ENCODE results near the gene ZNF665.
A peak's percentile ranks its signal among the peaks of the same experiment; 100 is the strongest.

Gene ZNF665

DNA sequence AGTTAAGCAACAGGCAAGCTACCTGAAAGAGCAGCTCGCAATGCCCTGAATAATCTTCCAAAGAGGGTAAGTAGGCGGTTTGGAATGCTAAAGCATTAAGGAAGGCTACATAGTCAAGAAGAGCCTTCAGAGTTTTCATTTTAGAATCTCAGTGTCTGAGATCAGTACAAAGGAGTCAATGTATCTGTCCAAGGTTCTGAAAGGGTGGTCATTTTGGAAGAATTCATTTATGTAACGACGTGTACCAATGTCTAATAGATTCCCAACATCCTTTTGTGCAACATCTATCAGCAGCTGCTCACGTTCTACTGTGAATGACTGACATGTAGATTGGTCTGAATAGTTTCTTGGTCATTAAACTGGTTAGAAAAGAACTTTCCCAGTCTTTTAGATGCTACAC is 15.2 kb downstream of the ZNF665 start:
- no peak overlapping the region for H3K4me3 ChIP-seq (ENCODE audit: low read depth, low read length)
- TF ChIP-seq, protein P1, sequence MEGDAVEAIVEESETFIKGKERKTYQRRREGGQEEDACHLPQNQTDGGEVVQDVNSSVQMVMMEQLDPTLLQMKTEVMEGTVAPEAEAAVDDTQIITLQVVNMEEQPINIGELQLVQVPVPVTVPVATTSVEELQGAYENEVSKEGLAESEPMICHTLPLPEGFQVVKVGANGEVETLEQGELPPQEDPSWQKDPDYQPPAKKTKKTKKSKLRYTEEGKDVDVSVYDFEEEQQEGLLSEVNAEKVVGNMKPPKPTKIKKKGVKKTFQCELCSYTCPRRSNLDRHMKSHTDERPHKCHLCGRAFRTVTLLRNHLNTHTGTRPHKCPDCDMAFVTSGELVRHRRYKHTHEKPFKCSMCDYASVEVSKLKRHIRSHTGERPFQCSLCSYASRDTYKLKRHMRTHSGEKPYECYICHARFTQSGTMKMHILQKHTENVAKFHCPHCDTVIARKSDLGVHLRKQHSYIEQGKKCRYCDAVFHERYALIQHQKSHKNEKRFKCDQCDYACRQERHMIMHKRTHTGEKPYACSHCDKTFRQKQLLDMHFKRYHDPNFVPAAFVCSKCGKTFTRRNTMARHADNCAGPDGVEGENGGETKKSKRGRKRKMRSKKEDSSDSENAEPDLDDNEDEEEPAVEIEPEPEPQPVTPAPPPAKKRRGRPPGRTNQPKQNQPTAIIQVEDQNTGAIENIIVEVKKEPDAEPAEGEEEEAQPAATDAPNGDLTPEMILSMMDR (IDR thresholded peaks at IDR 0.05; ENCODE audit: borderline replicate concordance, insufficient read depth, low read depth, low read length), result no peak

DNA sequence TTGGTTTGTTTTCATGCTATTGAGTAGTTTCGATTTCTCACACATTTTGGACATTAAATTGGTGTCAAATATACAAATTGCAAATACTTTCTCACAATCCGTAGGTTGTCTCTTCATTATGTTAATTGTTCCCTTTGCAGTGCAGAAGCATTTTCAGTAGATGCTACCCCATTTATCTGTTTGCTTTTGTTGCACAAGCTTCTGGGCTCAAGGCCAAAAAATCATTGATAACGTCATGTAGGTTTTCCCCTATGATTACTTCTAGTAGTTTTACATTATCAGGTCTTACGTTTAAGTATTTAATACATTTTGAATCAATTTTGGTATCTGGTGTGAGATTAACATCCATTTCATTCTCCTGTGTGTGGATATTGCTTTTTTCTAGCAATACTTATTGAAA is 20.3 kb downstream of the ZNF665 start:
- TF ChIP-seq, protein P1 (IDR thresholded peaks at IDR 0.05; ENCODE audit: borderline replicate concordance, insufficient read depth, low read depth, low read length), result no peak
- H3K4me3 ChIP-seq (ENCODE audit: low read depth, low read length), result no peak overlapping the region

DNA sequence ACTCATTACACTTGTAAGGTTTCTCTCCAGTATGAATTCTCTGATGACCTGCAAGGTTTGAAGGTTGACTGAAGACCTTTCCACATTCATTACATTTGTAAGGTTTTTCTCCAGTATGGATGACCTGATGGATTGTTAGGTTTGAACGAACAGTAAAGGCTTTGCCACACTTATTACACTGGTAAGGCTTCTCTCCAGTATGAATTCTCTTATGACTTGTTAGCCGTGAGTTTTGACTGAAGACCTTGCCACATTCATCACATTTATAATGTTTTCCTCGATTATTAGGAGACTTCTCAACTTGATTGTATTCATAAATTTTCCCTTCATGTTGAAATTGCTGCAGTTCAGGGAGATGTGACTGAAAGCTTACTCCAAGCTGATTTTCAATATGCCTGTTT is 27.5 kb downstream of the ZNF665 start:
- H3K4me3 ChIP-seq (ENCODE audit: low read depth, low read length), result no peak overlapping the region
- TF ChIP-seq, protein P1 (IDR thresholded peaks at IDR 0.05; ENCODE audit: borderline replicate concordance, insufficient read depth, low read depth, low read length), result no peak

DNA sequence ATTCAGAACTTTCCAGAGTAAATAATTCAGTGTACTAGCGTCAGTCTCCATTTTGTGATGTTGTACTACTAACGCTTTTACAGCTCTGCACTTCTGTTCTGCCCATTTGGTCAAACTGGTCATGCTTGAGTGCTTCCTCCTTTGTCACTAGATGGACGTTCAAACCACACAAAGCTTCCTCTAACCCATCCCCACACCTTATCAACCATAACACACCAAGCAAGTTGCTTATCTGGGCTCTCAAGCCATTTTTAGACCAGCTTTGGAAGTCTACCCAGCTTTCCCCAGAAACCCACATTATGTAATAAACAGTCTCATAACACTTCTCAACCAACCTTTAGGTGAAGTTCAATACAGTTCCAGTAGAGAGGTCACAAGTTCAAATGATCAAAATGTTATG is 32.0 kb downstream of the ZNF665 start:
- H3K4me3 ChIP-seq (ENCODE audit: low read depth, low read length), result no peak overlapping the region
- TF ChIP-seq, protein P1 (IDR thresholded peaks at IDR 0.05; ENCODE audit: borderline replicate concordance, insufficient read depth, low read depth, low read length), result no peak

DNA sequence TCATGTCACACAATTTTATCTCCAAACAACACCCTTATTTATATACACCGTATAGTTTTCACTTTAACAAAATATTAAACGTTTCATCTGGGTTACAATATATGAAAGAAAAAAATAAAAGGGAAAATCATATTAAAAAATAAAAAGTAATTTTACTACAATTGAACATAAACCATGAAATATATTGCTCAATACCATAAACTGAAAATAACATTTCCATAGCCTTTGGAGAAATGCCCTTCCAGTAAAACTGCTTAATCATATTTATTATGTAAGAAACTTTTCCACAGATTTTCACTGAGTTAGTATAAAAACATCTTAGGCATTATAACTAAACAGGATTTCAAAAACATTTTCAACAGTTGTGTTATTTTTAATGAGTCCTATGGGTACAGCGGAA is 32.8 kb downstream of the ZNF665 start:
- TF ChIP-seq, protein P1 (IDR thresholded peaks at IDR 0.05; ENCODE audit: borderline replicate concordance, insufficient read depth, low read depth, low read length), result no peak
- H3K4me3 ChIP-seq (ENCODE audit: low read depth, low read length), result no peak overlapping the region

DNA sequence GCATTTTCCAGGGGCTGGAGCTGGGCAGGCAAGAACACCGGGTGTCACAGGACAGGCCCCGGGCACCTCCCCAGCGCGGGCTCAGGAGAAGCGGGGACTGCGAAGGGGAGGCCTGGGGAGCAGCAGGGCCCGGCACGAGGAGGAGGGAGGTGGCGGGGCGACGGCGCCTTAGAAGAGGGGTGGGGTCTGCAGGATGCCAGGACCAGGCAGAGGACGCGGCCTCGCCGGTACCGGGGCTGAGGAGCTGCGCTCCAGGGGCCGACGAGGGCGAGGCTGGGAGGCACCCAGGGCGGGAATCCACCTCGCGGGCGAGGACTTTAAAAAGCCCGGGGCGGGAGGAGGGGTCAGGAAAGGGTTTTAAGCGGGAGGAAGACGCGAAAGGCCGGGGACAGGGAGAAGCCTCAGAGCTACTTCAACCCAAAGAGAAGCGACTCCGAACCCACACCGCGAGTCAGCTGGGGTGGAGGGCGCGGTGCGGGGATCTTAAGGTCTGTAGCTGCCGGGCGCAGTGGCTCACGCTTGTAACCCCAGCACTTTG is 35.0 kb downstream of the ZNF665 start:
- TF ChIP-seq, protein P1 (IDR thresholded peaks at IDR 0.05; ENCODE audit: borderline replicate concordance, insufficient read depth, low read depth, low read length), result no peak
- H3K4me3 ChIP-seq (ENCODE audit: low read depth, low read length), result peak overlapping the region; percentile 48

DNA sequence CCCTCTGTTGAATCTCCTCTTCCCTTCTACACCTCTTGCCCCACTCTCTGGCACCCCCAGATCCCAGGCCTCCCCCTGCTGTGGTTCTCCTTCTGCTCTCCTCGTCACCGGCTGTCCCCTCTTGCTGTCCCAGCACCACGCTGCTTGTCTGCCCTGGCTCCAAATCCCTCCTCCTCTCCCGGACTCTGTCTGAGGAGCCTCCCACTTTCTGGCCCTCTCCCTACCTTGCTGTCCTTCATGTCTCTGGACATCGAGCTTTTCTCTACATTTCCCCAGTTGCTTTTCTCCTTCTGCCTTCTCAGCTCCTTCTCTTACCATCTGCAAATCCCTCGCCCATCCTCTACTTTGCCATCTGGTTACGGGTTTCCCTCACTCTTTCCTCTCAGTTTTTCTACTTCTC is 35.5 kb downstream of the ZNF665 start:
- TF ChIP-seq, protein P1 (IDR thresholded peaks at IDR 0.05; ENCODE audit: borderline replicate concordance, insufficient read depth, low read depth, low read length), result no peak
- H3K4me3 ChIP-seq (ENCODE audit: low read depth, low read length), result no peak overlapping the region

Measured in GM12875 (cell line).